Measurements from ENCODE around the gene B3GAT1.
A peak's percentile ranks its signal among the peaks of the same experiment; 100 is the strongest.
"Not testable (repeated sequence)": the region's sequence is repeated elsewhere in the genome, so short reads cannot be mapped to it uniquely, and the experiment has no call there.

B3GAT1 gene

GRCh38 chr11:134412203-134413042 is at the start of gene B3GAT1:
TSS of gene B3GAT1 (minus strand) at chr11:134412242. CDS start at chr11:134387659, 24,583 bp downstream.
- DNase-seq = peak; percentile 80

- DNase-seq = no peak
Observed at GRCh38 chr11:134461621-134462020, 49.6 kb upstream of the B3GAT1 start.

GRCh38 chr11:134460881-134461280 is 48.8 kb upstream of the B3GAT1 start:
- DNase-seq = no peak

- DNase-seq = no peak
Observed at GRCh38 chr11:134460062-134460561, 48.1 kb upstream of the B3GAT1 start.

- no peak for DNase-seq
Observed at GRCh38 chr11:134459246-134460061, 47.4 kb upstream of the B3GAT1 start.

- DNase-seq = not testable (repeated sequence)
Observed at GRCh38 chr11:134457411-134458007, 45.5 kb upstream of the B3GAT1 start.

- no peak for DNase-seq
Observed at GRCh38 chr11:134455516-134455915, 43.5 kb upstream of the B3GAT1 start.

GRCh38 chr11:134454146-134454690 is 42.2 kb upstream of the B3GAT1 start:
- no peak for DNase-seq

- no peak for DNase-seq
Observed at GRCh38 chr11:134453441-134453840, 41.4 kb upstream of the B3GAT1 start.

- no peak for DNase-seq
Observed at GRCh38 chr11:134452838-134453155, 40.8 kb upstream of the B3GAT1 start.

GRCh38 chr11:134452026-134452837 is 40.2 kb upstream of the B3GAT1 start:
- DNase-seq = no peak

- DNase-seq = no peak
Observed at GRCh38 chr11:134450186-134450585, 38.1 kb upstream of the B3GAT1 start.

- peak; percentile 53 for DNase-seq
Observed at GRCh38 chr11:134449713-134450112, 37.7 kb upstream of the B3GAT1 start.

GRCh38 chr11:134449051-134449450 is 37.0 kb upstream of the B3GAT1 start:
- no peak for DNase-seq

GRCh38 chr11:134447696-134448095 is 35.7 kb upstream of the B3GAT1 start:
- DNase-seq = no peak

GRCh38 chr11:134445601-134446325 is 33.7 kb upstream of the B3GAT1 start:
- DNase-seq = no peak

GRCh38 chr11:134444160-134445108 is 32.4 kb upstream of the B3GAT1 start:
- not testable (repeated sequence) for DNase-seq

- no peak for DNase-seq
Observed at GRCh38 chr11:134443246-134443645, 31.2 kb upstream of the B3GAT1 start.

GRCh38 chr11:134442246-134442645 is 30.2 kb upstream of the B3GAT1 start:
- no peak for DNase-seq

GRCh38 chr11:134441706-134442105 is 29.7 kb upstream of the B3GAT1 start:
- DNase-seq = no peak

Data from NCI-H1105 (cell line).